GM10266 (cell line): ENCODE data around the gene NEB.
"Not testable (repeated sequence)": the region's sequence is repeated elsewhere in the genome, so short reads cannot be mapped to it uniquely, and the experiment has no call there.

Source experiments
- DNase-seq: peaks from one replicate; pipeline ENCODE4 v3.0.0; 2012; ENCODE audit errors: extremely low spot score
- CTCF ChIP-seq: IDR thresholded peaks from 2 replicates; pipeline ENCODE4 v1.5.1; 2012; ENCODE audit warnings: mild to moderate bottlenecking, low read depth; ENCODE audit not compliant: control insufficient read depth, insufficient read depth; ENCODE audit errors: missing control alignments

Gene NEB

GRCh38 chr2:151609705-151610104, 124.6 kb downstream of the NEB start:
- TF ChIP-seq CTCF, result no peak
- DNase-seq, result no peak

- not testable (repeated sequence) for DNase-seq
These were observed 126.5 kb downstream of the NEB start for GRCh38 chr2:151607459-151608424.

- not testable (repeated sequence) for DNase-seq
These were observed 130.7 kb downstream of the NEB start for GRCh38 chr2:151603530-151603929.

GRCh38 chr2:151602402-151602801, 131.9 kb downstream of the NEB start:
- DNase-seq, result not testable (repeated sequence)

GRCh38 chr2:151601803-151602202, 132.5 kb downstream of the NEB start:
- DNase-seq, result not testable (repeated sequence)

GRCh38 chr2:151596903-151597608, 137.2 kb downstream of the NEB start:
- DNase-seq, result not testable (repeated sequence)

GRCh38 chr2:151591908-151592255, 142.4 kb downstream of the NEB start:
- DNase-seq, result not testable (repeated sequence)

GRCh38 chr2:151591250-151591907, 142.9 kb downstream of the NEB start:
- DNase-seq, result not testable (repeated sequence)

GRCh38 chr2:151581300-151581699, 153.0 kb downstream of the NEB start:
- not testable (repeated sequence) for DNase-seq

GRCh38 chr2:151580697-151581096, 153.6 kb downstream of the NEB start:
- DNase-seq, result not testable (repeated sequence)

- DNase-seq, result no peak
- no peak for TF ChIP-seq CTCF
These were observed 157.2 kb downstream of the NEB start for GRCh38 chr2:151577116-151577515.

GRCh38 chr2:151576080-151576479, 158.2 kb downstream of the NEB start:
- TF ChIP-seq CTCF, result no peak
- DNase-seq, result no peak
